IMR-90 (cell line): ENCODE data around the gene MAGI1. TPM values are rescaled to one million over a fixed set of nuclear protein-coding genes. Genes with fewer than 3 reads are reported as not detected.

Source experiments
- ATAC-seq: fragments of 200-7000 bp; cut with Tn5 transposase; 2 replicates; pipeline ENCODE4 v1.9.1; 2020; ENCODE audit warnings: low read depth, mild to moderate bottlenecking, moderate library complexity
- BruUV-seq: library from RNA; stranded (reverse); fragments of 400-500 nt; replicated peaks from 2 replicates; lab custom pipeline; 2021; lab: Mats Ljungman, UMichigan
- CTCF ChIA-PET: fragments of 300-600 bp; formaldehyde crosslinking; extraction: SDS; loops from one replicate; lab custom pipeline; 2021; ENCODE audit warnings: antibody characterized with exemption; lab: Yijun Ruan, JAX
- POLR2A ChIA-PET: fragments of 300-600 bp; sonication (Branson Sonifier 250); formaldehyde crosslinking; loops from one replicate; lab custom pipeline; 2022; ENCODE audit warnings: antibody characterized with exemption; ENCODE audit not compliant: unreplicated experiment; lab: Charles Lee
- DNase-seq: peaks from one replicate; pipeline ENCODE4 v3.0.0; 2013
- H2AFZ ChIP-seq: replicated peaks from 2 replicates; pipeline ENCODE3; 2013; ENCODE audit warnings: low read length, mild to moderate bottlenecking; ENCODE audit not compliant: poor library complexity
- H2AK5ac ChIP-seq: 2 replicates; pipeline ENCODE4 v1.6.1; 2013; ENCODE audit warnings: low read depth, low read length, inconsistent platforms
- H2AK9ac ChIP-seq: replicated peaks from 2 replicates; pipeline ENCODE3; 2013; ENCODE audit warnings: mild to moderate bottlenecking, low read depth, low read length, moderate library complexity; ENCODE audit not compliant: poor library complexity
- H2BK120ac ChIP-seq: 2 replicates; pipeline ENCODE4 v1.6.1; 2013; ENCODE audit warnings: low read depth, low read length, inconsistent platforms
- H2BK15ac ChIP-seq: 3 replicates; pipeline ENCODE4 v1.6.1; 2013; ENCODE audit warnings: low read depth, low read length, inconsistent platforms
- H2BK20ac ChIP-seq: 2 replicates; pipeline ENCODE4 v1.6.1; 2013; ENCODE audit warnings: low read depth, mild to moderate bottlenecking, inconsistent platforms, low read length, moderate library complexity
- H2BK5ac ChIP-seq: 2 replicates; pipeline ENCODE4 v1.6.1; 2013; ENCODE audit warnings: mild to moderate bottlenecking, low read depth, low read length, inconsistent platforms; ENCODE audit not compliant: poor library complexity, severe bottlenecking
- H3K14ac ChIP-seq: replicated peaks from 2 replicates; pipeline ENCODE4 v1.6.1; 2013; ENCODE audit warnings: low read depth, low read length, inconsistent platforms
- H3K18ac ChIP-seq: 2 replicates; pipeline ENCODE4 v1.6.1; 2013; ENCODE audit warnings: low read depth, low read length, control low read depth
- H3K23ac ChIP-seq: 2 replicates; pipeline ENCODE4 v1.6.1; 2013; ENCODE audit warnings: low read depth, low read length, inconsistent platforms
- H3K27ac ChIP-seq: 2 replicates; pipeline ENCODE4 v1.5.1; 2013; ENCODE audit warnings: mild to moderate bottlenecking, control low read depth, low read length; ENCODE audit not compliant: insufficient read depth
- H3K27me3 ChIP-seq: 2 replicates; pipeline ENCODE4 v1.6.1; 2013; ENCODE audit warnings: low read length; ENCODE audit not compliant: control insufficient read depth, insufficient read depth
- H3K36me3 ChIP-seq: 2 replicates; pipeline ENCODE4 v1.6.1; 2013; ENCODE audit warnings: low read length, mixed read lengths; ENCODE audit not compliant: control insufficient read depth, insufficient read depth
- H3K4ac ChIP-seq: 2 replicates; pipeline ENCODE4 v1.6.1; 2013; ENCODE audit warnings: low read depth, low read length, inconsistent platforms
- H3K4me1 ChIP-seq: 2 replicates; pipeline ENCODE4 v1.6.1; 2013; ENCODE audit warnings: low read length, mixed read lengths; ENCODE audit not compliant: control insufficient read depth, insufficient read depth
- H3K4me2 ChIP-seq: 2 replicates; pipeline ENCODE4 v1.6.1; 2013; ENCODE audit warnings: low read depth, mild to moderate bottlenecking, control low read depth, low read length, moderate library complexity
- H3K4me3 ChIP-seq: 2 replicates; pipeline ENCODE4 v1.5.1; 2013; ENCODE audit warnings: low read depth, mild to moderate bottlenecking, control low read depth, low read length, moderate library complexity; ENCODE audit not compliant: insufficient read depth
- H3K56ac ChIP-seq: 2 replicates; pipeline ENCODE4 v1.6.1; 2013; ENCODE audit warnings: low read length, inconsistent platforms; ENCODE audit not compliant: insufficient read depth; ENCODE audit errors: extremely low read depth
- H3K79me1 ChIP-seq, 2 experiments: 2 replicates each; pipeline ENCODE4 v1.6.1; 2013; ENCODE audit warnings: low read length in 2 of 2, inconsistent platforms in 1 of 2, low read depth in 1 of 2
- H3K9ac ChIP-seq: 2 replicates; pipeline ENCODE4 v1.6.1; 2013; ENCODE audit warnings: low read depth, low read length, control low read depth
- H3K9me1 ChIP-seq: 2 replicates; pipeline ENCODE4 v1.6.1; 2013; ENCODE audit warnings: low read length, inconsistent platforms; ENCODE audit not compliant: insufficient read depth
- H3K9me3 ChIP-seq: 2 replicates; pipeline ENCODE4 v1.6.1; 2013; ENCODE audit warnings: low read length; ENCODE audit not compliant: control insufficient read depth, insufficient read depth
- H4K20me1 ChIP-seq: 2 replicates; pipeline ENCODE4 v1.6.1; 2013; ENCODE audit warnings: low read length, inconsistent platforms; ENCODE audit not compliant: insufficient read depth
- H4K5ac ChIP-seq: 2 replicates; pipeline ENCODE4 v1.6.1; 2013; ENCODE audit warnings: mild to moderate bottlenecking, low read depth, low read length, control low read depth
- H4K8ac ChIP-seq, 2 experiments: 2 replicates each; pipeline ENCODE4 v1.6.1; 2013; ENCODE audit warnings: low read depth in 2 of 2, low read length in 2 of 2, control low read depth in 1 of 2, inconsistent platforms in 1 of 2
- H4K91ac ChIP-seq: 2 replicates; pipeline ENCODE4 v1.6.1; 2013; ENCODE audit warnings: low read depth, low read length, inconsistent platforms; ENCODE audit not compliant: insufficient read depth
- BHLHE40 ChIP-seq: fragments of 150-350 bp; IDR thresholded peaks from 2 replicates; pipeline ENCODE4 v1.6.1; 2016; ENCODE audit warnings: mild to moderate bottlenecking, low read depth, low read length
- CEBPB ChIP-seq: IDR thresholded peaks from 2 replicates; pipeline ENCODE4 v1.6.1; 2012; ENCODE audit warnings: low read depth, low read length, improper control_type of control experiment
- FOS ChIP-seq: fragments of 150-350 bp; IDR thresholded peaks from 2 replicates; pipeline ENCODE4 v1.6.1; 2016; ENCODE audit warnings: low read depth, low read length
- NFE2L2 ChIP-seq: fragments of 150-350 bp; IDR thresholded peaks from 2 replicates; pipeline ENCODE4 v1.6.1; 2016; ENCODE audit warnings: low read depth, mild to moderate bottlenecking, low read length
- RFX5 ChIP-seq: IDR thresholded peaks from 2 replicates; pipeline ENCODE4 v1.8.0; 2012; ENCODE audit warnings: low read depth, mild to moderate bottlenecking, low read length, moderate library complexity
- SMC3 ChIP-seq: fragments of 150-350 bp; IDR thresholded peaks from 2 replicates; pipeline ENCODE4 v1.6.1; 2016; ENCODE audit warnings: low read depth, mild to moderate bottlenecking, antibody characterized with exemption, low read length, moderate library complexity
- WGBS, 2 experiments: methylation state at CpG; one replicate each; pipeline versions ENCODE4 v1.1.5 to v1.1.7; 2013; ENCODE audit warnings: missing lambda C conversion rate in 2 of 2; ENCODE audit not compliant: insufficient read length in 1 of 2; ENCODE audit errors: extremely low coverage in 2 of 2; 5-methylcytosine and 5-hydroxymethylcytosine counted together
- dilution Hi-C: fragments of 300-500 bp; cut with HindIII; formaldehyde crosslinking; loops from one replicate; pipeline ENCODE4 v1.14.3; 2018; ENCODE audit warnings: low sequenced_read_pairs; ENCODE audit not compliant: unreplicated experiment
- in situ Hi-C: fragments of 300-500 bp; cut with MboI; formaldehyde crosslinking; loops from 3 replicates; pipeline ENCODE4 v1.14.3; 2019; ENCODE audit warnings: low sequenced_read_pairs, inconsistent platforms, mixed read lengths
- intact Hi-C: fragments of 100-400 bp; cut with micrococcal nuclease; formaldehyde crosslinking; loops from 2 replicates; pipeline ENCODE4 v1.10.0; 2022
- polyA plus RNA-seq, 3 experiments: library from polyadenylated mRNA; depleted of rRNA; stranded (reverse); fragments of >200 nt; gene quantifications; 2 replicates each; pipeline ENCODE4 v1.2.3, GENCODE V29; 2012; ENCODE audit warnings: low replicate concordance in 1 of 3
- total RNA-seq: library from RNA; depleted of rRNA; stranded (reverse); fragments of >200 nt; gene quantifications from 2 replicates; pipeline ENCODE4 v1.2.3, GENCODE V29; 2012
- TF ChIP-seq, protein P1 (sequence below): conservative IDR thresholded peaks from 2 replicates; pipeline ENCODE4 v1.5.1; 2012; ENCODE audit warnings: mild to moderate bottlenecking, low read depth, low read length, improper control_type of control experiment
- TF ChIP-seq, protein P2 (sequence below): fragments of 150-350 bp; IDR thresholded peaks from 2 replicates; pipeline ENCODE4 v1.6.1; 2017; ENCODE audit warnings: mild to moderate bottlenecking, antibody characterized with exemption, low read length, low read depth

The MAGI1 gene
- total and polyA plus RNA-seq, 2 of the 4 experiments (the other 2 are of a cell fraction), result 14.5 to 24.2 TPM

DNA sequence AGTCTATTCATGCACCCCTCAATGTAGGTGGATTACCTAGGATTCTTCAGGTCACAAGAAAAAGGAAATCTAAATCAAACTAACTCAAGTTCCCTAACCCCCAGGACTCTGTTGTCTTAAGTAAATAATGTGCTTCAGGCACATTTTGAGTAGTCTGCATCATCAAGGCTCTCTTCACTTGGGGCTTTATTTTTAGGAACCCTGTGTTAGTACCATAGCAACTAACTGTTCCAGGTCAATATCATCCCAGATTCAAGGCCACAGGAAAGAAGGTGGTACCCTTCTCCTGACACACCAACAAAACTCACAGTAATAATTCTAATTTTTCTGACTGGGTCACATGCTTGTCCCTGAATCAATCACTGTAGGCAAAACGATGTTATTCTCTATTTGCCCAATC is 218.1 kb downstream of the MAGI1 start:
- no peak overlapping the region for H3K4me2 ChIP-seq
- no peak overlapping the region for H2AK5ac ChIP-seq
- H3K56ac ChIP-seq, result no peak overlapping the region
- H3K9me1 ChIP-seq, result no peaks in the 10 kb centered on the region
- H3K4me1 ChIP-seq, result 0 out of 2 replicates have a peak, but pooled peaks cover 2% of the 10 kb centered on the region
- H3K36me3 ChIP-seq, result no peaks in the 10 kb centered on the region
- peaks cover 4% of the 10 kb centered on the region; the same call in 1 of the 2 replicates for H4K20me1 ChIP-seq
- H3K23ac ChIP-seq, result no peak overlapping the region
- no peak overlapping the region for H3K14ac ChIP-seq
- no peak overlapping the region for H4K8ac ChIP-seq
- H2BK5ac ChIP-seq, result no peak overlapping the region
- intact Hi-C loops (no loop called here), dilution Hi-C loops (no loop called here), in situ Hi-C loops (no loop called here)
- ChIA-PET CTCF (no interaction called here), POLR2A (no interaction called here)
- H3K27me3 ChIP-seq, result no peaks in the 10 kb centered on the region
- H2BK20ac ChIP-seq, result no peak overlapping the region
- H3K79me1 ChIP-seq, result peaks cover 36 to 37% of the 10 kb centered on the region in 2 experiments
- no peak overlapping the region for H3K4me3 ChIP-seq
- H2BK120ac ChIP-seq, result no peak overlapping the region
- WGBS, 2 experiments, result no CpG with 5 or more reads among the region's 1 CpG
- no peak overlapping the region for H3K4ac ChIP-seq
- no peak for ATAC-seq
- H3K18ac ChIP-seq, result no peak overlapping the region
- H4K5ac ChIP-seq, result no peak overlapping the region
- BruUV-seq, result no TSS peak
- H2BK15ac ChIP-seq, result no peak overlapping the region
- TF ChIP-seq, protein P1, sequence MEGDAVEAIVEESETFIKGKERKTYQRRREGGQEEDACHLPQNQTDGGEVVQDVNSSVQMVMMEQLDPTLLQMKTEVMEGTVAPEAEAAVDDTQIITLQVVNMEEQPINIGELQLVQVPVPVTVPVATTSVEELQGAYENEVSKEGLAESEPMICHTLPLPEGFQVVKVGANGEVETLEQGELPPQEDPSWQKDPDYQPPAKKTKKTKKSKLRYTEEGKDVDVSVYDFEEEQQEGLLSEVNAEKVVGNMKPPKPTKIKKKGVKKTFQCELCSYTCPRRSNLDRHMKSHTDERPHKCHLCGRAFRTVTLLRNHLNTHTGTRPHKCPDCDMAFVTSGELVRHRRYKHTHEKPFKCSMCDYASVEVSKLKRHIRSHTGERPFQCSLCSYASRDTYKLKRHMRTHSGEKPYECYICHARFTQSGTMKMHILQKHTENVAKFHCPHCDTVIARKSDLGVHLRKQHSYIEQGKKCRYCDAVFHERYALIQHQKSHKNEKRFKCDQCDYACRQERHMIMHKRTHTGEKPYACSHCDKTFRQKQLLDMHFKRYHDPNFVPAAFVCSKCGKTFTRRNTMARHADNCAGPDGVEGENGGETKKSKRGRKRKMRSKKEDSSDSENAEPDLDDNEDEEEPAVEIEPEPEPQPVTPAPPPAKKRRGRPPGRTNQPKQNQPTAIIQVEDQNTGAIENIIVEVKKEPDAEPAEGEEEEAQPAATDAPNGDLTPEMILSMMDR, result no peak
- no peak for TF ChIP-seq SMC3
- no peak for TF ChIP-seq FOS
- TF ChIP-seq, protein P2, sequence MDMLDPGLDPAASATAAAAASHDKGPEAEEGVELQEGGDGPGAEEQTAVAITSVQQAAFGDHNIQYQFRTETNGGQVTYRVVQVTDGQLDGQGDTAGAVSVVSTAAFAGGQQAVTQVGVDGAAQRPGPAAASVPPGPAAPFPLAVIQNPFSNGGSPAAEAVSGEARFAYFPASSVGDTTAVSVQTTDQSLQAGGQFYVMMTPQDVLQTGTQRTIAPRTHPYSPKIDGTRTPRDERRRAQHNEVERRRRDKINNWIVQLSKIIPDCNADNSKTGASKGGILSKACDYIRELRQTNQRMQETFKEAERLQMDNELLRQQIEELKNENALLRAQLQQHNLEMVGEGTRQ, result no peak
- TF ChIP-seq BHLHE40, result no peak
- TF ChIP-seq RFX5, result no peak
- TF ChIP-seq NFE2L2, result no peak
- no peak for TF ChIP-seq CEBPB
- H2AK9ac ChIP-seq, result no peak overlapping the region
- no peak for DNase-seq
- H3K9me3 ChIP-seq, result no peaks in the 10 kb centered on the region
- H4K91ac ChIP-seq, result no peak overlapping the region
- no peak overlapping the region for H2AFZ ChIP-seq
- no peak overlapping the region for H3K27ac ChIP-seq
- H3K9ac ChIP-seq, result no peak overlapping the region
